Smooth muscle cell (in vitro differentiated cells): ENCODE measurements around the gene AGAP3. TPM values are rescaled to one million over a fixed set of nuclear protein-coding genes. Genes with fewer than 3 reads are reported as not detected.

Experiments used
- DNase-seq: peaks from one replicate; lab custom pipeline; 2025; ENCODE audit not compliant: unreplicated experiment; lab: John Stamatoyannopoulos, UW
- H2AFZ ChIP-seq: fragments of 200-600 bp; sonication (generic); 2 replicates; pipeline ENCODE4 v1.6.0; 2016; ENCODE audit warnings: antibody characterized with exemption, low read depth, mild to moderate bottlenecking
- H3F3A ChIP-seq: fragments of 200-600 bp; sonication (generic); 2 replicates; pipeline ENCODE4 v1.6.0; 2017; ENCODE audit warnings: antibody characterized with exemption, low read depth
- H3K27ac ChIP-seq: fragments of 200-600 bp; sonication (generic); 2 replicates; pipeline ENCODE4 v1.5.1; 2016; ENCODE audit warnings: low read depth, mild to moderate bottlenecking
- H3K27me3 ChIP-seq: fragments of 200-600 bp; sonication (generic); 2 replicates; pipeline ENCODE4 v1.6.1; 2016; ENCODE audit warnings: low read depth, mild to moderate bottlenecking
- H3K36me3 ChIP-seq: fragments of 200-600 bp; sonication (generic); 2 replicates; pipeline ENCODE4 v1.5.1; 2016; ENCODE audit warnings: low read depth
- H3K4me1 ChIP-seq: fragments of 200-600 bp; sonication (generic); 2 replicates; pipeline ENCODE4 v1.5.1; 2016; ENCODE audit warnings: low read depth
- H3K4me2 ChIP-seq: fragments of 200-600 bp; sonication (generic); 2 replicates; pipeline ENCODE4 v1.6.0; 2016; ENCODE audit warnings: mild to moderate bottlenecking
- H3K4me3 ChIP-seq: fragments of 200-600 bp; sonication (generic); 2 replicates; pipeline ENCODE4 v1.5.1; 2016; ENCODE audit warnings: mild to moderate bottlenecking
- H3K79me2 ChIP-seq: fragments of 200-600 bp; sonication (generic); 2 replicates; pipeline ENCODE4 v1.6.0; 2016; ENCODE audit warnings: low read depth, mild to moderate bottlenecking
- H3K9ac ChIP-seq: fragments of 200-600 bp; sonication (generic); 2 replicates; pipeline ENCODE4 v1.6.0; 2016; ENCODE audit warnings: low read depth
- H3K9me3 ChIP-seq: fragments of 200-600 bp; sonication (generic); replicated peaks from 2 replicates; pipeline ENCODE4 v1.5.1; 2016; ENCODE audit warnings: low read depth
- H4K20me1 ChIP-seq: fragments of 200-600 bp; sonication (generic); 2 replicates; pipeline ENCODE4 v1.6.0; 2016; ENCODE audit warnings: low read depth
- WGBS: methylation state at CpG from one replicate; pipeline ENCODE4 v1.1.7; 2016; ENCODE audit warnings: low lambda C conversion rate; 5-methylcytosine and 5-hydroxymethylcytosine counted together
- polyA plus RNA-seq: library from polyadenylated mRNA; unstranded; fragments of >200 nt; fragmentation: Nextera tagmentation; extraction: Ambion mirVana; gene quantifications from 2 replicates; pipeline ENCODE4 v1.2.1, GENCODE V29; 2016
- total RNA-seq: library from RNA; depleted of rRNA; stranded (reverse); fragments of >200 nt; gene quantifications from 2 replicates; pipeline ENCODE4 v1.2.3, GENCODE V29; 2014
- TF ChIP-seq, protein P1 (sequence below): fragments of 200-600 bp; sonication (generic); IDR thresholded peaks from 2 replicates; pipeline ENCODE4 v1.5.1; 2017; ENCODE audit warnings: borderline replicate concordance, mild to moderate bottlenecking, antibody characterized with exemption; ENCODE audit not compliant: insufficient read depth, poor library complexity, severe bottlenecking

Gene AGAP3
- total and polyA plus RNA-seq, 2 experiments from 2014 or later: 29.8 to 51.4 TPM

DNA sequence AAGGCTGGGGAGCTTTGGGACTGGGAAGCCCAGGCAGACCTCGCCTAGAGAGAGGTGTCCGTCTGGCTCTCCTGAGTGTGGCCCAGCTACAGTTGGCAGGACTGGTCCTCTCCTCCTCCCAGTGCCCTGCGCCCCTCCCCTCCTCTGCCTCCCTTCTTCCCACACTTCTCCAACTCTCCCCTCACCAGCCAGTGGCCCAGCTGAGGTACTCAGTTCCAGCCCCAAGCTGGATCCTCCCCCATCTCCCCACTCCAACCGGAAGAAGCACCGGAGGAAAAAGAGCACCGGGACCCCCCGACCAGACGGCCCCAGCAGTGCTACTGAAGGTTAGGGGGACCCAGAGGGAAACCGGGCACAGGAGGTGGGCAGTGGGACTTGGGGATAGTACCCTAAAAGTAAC lies 53.5 kb downstream of the AGAP3 start:
- Histone ChIP-seq H3K4me2 (no peak overlapping the region), H3F3A (no peaks in the 10 kb centered on the region), H3K9me3 (no peaks in the 10 kb centered on the region), H4K20me1 (peaks cover 10% of the 10 kb centered on the region), H3K79me2 (no peaks in the 10 kb centered on the region), H3K9ac (no peak overlapping the region), H3K4me3 (no peak overlapping the region), H3K36me3 (no peaks in the 10 kb centered on the region), H3K4me1 (peaks cover 16% of the 10 kb centered on the region), H3K27me3 (no peaks in the 10 kb centered on the region), H2AFZ (no peak overlapping the region), H3K27ac (no peak overlapping the region)
- WGBS: 94% methylated on average over 9 of the region's 9 CpGs
- DNase-seq: no peak
- TF ChIP-seq, protein P1, sequence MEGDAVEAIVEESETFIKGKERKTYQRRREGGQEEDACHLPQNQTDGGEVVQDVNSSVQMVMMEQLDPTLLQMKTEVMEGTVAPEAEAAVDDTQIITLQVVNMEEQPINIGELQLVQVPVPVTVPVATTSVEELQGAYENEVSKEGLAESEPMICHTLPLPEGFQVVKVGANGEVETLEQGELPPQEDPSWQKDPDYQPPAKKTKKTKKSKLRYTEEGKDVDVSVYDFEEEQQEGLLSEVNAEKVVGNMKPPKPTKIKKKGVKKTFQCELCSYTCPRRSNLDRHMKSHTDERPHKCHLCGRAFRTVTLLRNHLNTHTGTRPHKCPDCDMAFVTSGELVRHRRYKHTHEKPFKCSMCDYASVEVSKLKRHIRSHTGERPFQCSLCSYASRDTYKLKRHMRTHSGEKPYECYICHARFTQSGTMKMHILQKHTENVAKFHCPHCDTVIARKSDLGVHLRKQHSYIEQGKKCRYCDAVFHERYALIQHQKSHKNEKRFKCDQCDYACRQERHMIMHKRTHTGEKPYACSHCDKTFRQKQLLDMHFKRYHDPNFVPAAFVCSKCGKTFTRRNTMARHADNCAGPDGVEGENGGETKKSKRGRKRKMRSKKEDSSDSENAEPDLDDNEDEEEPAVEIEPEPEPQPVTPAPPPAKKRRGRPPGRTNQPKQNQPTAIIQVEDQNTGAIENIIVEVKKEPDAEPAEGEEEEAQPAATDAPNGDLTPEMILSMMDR: no peak

DNA sequence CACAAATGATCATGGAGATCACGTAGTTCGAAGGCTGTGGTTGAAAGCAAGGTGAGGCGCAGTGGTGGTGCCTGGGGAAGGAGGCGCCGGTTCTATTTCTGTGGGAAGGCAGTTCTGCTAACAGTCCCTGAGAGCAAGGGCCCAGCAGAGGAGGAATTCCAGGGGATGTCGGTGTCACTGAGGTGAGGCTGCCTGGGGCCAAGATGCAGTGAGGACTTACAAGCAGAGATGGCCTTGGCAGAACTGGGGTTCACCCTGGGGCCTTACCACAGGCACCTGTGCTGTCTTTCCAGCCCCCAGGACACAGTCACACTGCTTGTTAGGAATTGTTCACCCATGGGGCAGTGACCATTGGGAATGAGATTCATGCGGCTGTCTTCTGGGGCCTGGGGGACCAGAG lies 54.6 kb downstream of the AGAP3 start:
- Histone ChIP-seq H3K79me2 (no peaks in the 10 kb centered on the region), H4K20me1 (peaks cover 10% of the 10 kb centered on the region), H3K4me2 (no peak overlapping the region), H3K36me3 (no peaks in the 10 kb centered on the region), H3K9me3 (no peaks in the 10 kb centered on the region), H3K4me3 (no peak overlapping the region), H3K27me3 (no peaks in the 10 kb centered on the region), H3K4me1 (peaks cover 16% of the 10 kb centered on the region), H2AFZ (no peak overlapping the region), H3K9ac (no peak overlapping the region), H3K27ac (no peak overlapping the region), H3F3A (no peaks in the 10 kb centered on the region)
- TF ChIP-seq, protein P1: no peak
- WGBS: over 99% methylated on average over 7 of the region's 7 CpGs
- DNase-seq: no peak

DNA sequence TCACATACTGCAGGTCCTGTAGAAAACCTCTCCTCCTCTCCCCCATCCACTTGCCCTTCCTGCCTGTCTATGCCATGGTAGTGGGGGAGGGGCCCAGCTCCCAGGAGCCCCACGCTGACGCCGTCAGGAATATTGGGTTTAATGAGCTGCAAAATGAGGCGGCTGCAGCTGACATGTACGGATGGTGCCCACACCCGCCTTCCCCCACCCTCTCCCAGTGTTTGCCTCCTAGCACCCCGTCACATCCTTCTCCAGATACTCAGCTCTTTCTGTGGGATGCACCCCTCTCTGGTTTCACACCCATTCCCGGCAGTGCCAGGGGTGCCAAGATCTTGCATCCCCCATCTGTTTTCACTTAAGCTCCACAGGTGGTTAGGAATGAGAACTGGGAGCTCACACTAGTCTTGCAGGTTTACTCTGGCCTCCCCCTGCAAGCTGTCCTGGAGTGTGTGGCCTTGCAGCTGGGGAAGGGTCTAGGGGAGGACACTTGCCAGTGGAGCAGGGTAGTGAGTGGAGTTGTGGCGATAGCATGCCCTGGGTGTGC lies 55.1 kb downstream of the AGAP3 start:
- Histone ChIP-seq H3K36me3 (no peaks in the 10 kb centered on the region), H3K4me1 (peaks cover 16% of the 10 kb centered on the region), H2AFZ (no peak overlapping the region), H3K27me3 (no peaks in the 10 kb centered on the region), H3K79me2 (no peaks in the 10 kb centered on the region), H3K4me2 (no peak overlapping the region), H3F3A (no peaks in the 10 kb centered on the region), H4K20me1 (peaks cover 10% of the 10 kb centered on the region), H3K4me3 (no peak overlapping the region), H3K9me3 (no peaks in the 10 kb centered on the region), H3K27ac (no peak overlapping the region), H3K9ac (no peak overlapping the region)
- TF ChIP-seq, protein P1: no peak
- DNase-seq: no peak
- 92% methylated on average over 9 of the region's 9 CpGs for WGBS
